ENCODE results near the gene FJX1.
"Not testable (repeated sequence)": the region's sequence is repeated elsewhere in the genome, so short reads cannot be mapped to it uniquely, and the experiment has no call there.

FJX1 gene

GRCh38 chr11:35633827-35634423 is 15.7 kb downstream of the FJX1 start:
- no peak for FAIRE-seq

- no peak for FAIRE-seq
Observed at GRCh38 chr11:35635933-35636332, 17.7 kb downstream of the FJX1 start.

GRCh38 chr11:35639591-35640179 is 21.4 kb downstream of the FJX1 start:
- no peak for FAIRE-seq

- FAIRE-seq, result no peak
Observed at GRCh38 chr11:35641171-35641897, 23.1 kb downstream of the FJX1 start.

- FAIRE-seq, result no peak
Observed at GRCh38 chr11:35641964-35642363, 23.7 kb downstream of the FJX1 start.

GRCh38 chr11:35647421-35648093 is 29.3 kb downstream of the FJX1 start:
- no peak for FAIRE-seq

GRCh38 chr11:35650006-35650405 is 31.7 kb downstream of the FJX1 start:
- FAIRE-seq, result no peak

GRCh38 chr11:35650467-35650866 is 32.2 kb downstream of the FJX1 start:
- no peak for FAIRE-seq

GRCh38 chr11:35651263-35651662 is 33.0 kb downstream of the FJX1 start:
- no peak for FAIRE-seq

- FAIRE-seq, result not testable (repeated sequence)
Observed at GRCh38 chr11:35652786-35653185, 34.5 kb downstream of the FJX1 start.

GRCh38 chr11:35654711-35655110 is 36.5 kb downstream of the FJX1 start:
- FAIRE-seq, result no peak

GRCh38 chr11:35655254-35655653 is 37.0 kb downstream of the FJX1 start:
- no peak for FAIRE-seq

GRCh38 chr11:35655856-35656255 is 37.6 kb downstream of the FJX1 start:
- FAIRE-seq, result no peak

GRCh38 chr11:35658020-35658948 is 40.0 kb downstream of the FJX1 start:
- FAIRE-seq, result no peak

GRCh38 chr11:35661534-35661933 is 43.3 kb downstream of the FJX1 start:
- FAIRE-seq, result no peak

GRCh38 chr11:35662061-35662648 is 43.9 kb downstream of the FJX1 start:
- no peak for FAIRE-seq

- no peak for FAIRE-seq
Observed at GRCh38 chr11:35662649-35663407, 44.6 kb downstream of the FJX1 start, which contains the start of gene TRIM44. TRIM44 (plus strand) TSS chr11:35662775; CDS start chr11:35663112, 337 bp downstream.

- no peak for FAIRE-seq
Observed at GRCh38 chr11:35663408-35663702, 45.1 kb downstream of the FJX1 start.

GRCh38 chr11:35664977-35665441 is 46.7 kb downstream of the FJX1 start:
- FAIRE-seq, result no peak

- FAIRE-seq, result no peak
Observed at GRCh38 chr11:35667257-35667656, 49.0 kb downstream of the FJX1 start.

GRCh38 chr11:35668350-35668749 is 50.1 kb downstream of the FJX1 start:
- FAIRE-seq, result not testable (repeated sequence)
